ELF-1 (cell line): ENCODE results near the gene TGFA.
A peak's percentile ranks its signal among the peaks of the same experiment; 100 is the strongest.

ENCODE experiments used
- DNase-seq: peaks from one replicate; pipeline ENCODE4 v3.0.0-alpha.2; 2016; ENCODE audit warnings: low read depth, low spot score

Gene TGFA

GRCh38 chr2:70553584-70554337, at the start of gene TGFA:
Gene TGFA (minus strand): TSS chr2:70553826. CDS start chr2:70553767, 59 bp downstream.
- DNase-seq: peak; percentile 85

- DNase-seq: no peak
These were observed 49.4 kb upstream of the TGFA start for GRCh38 chr2:70603066-70603465.

- no peak for DNase-seq
These were observed 44.6 kb upstream of the TGFA start for GRCh38 chr2:70598197-70598596.

GRCh38 chr2:70596739-70597138, 43.1 kb upstream of the TGFA start:
- DNase-seq: no peak

GRCh38 chr2:70596293-70596692, 42.7 kb upstream of the TGFA start:
- no peak for DNase-seq

- no peak for DNase-seq
These were observed 29.5 kb upstream of the TGFA start for GRCh38 chr2:70583091-70583490.

GRCh38 chr2:70580352-70580751, 26.7 kb upstream of the TGFA start:
- no peak for DNase-seq

- DNase-seq: no peak
These were observed 21.0 kb upstream of the TGFA start for GRCh38 chr2:70574618-70575017.

GRCh38 chr2:70574109-70574508, 20.5 kb upstream of the TGFA start:
- no peak for DNase-seq

GRCh38 chr2:70570041-70570661, 16.5 kb upstream of the TGFA start:
- DNase-seq: peak; percentile 58

- DNase-seq: no peak
These were observed 15.9 kb upstream of the TGFA start for GRCh38 chr2:70569559-70569958.

- DNase-seq: no peak
These were observed 13.3 kb upstream of the TGFA start for GRCh38 chr2:70566906-70567305.

GRCh38 chr2:70566464-70566863, 12.8 kb upstream of the TGFA start:
- no peak for DNase-seq

GRCh38 chr2:70565039-70565731, 11.6 kb upstream of the TGFA start:
- DNase-seq: no peak

- DNase-seq: no peak
These were observed 8.3 kb upstream of the TGFA start for GRCh38 chr2:70561893-70562292.

GRCh38 chr2:70560442-70560841, 6.8 kb upstream of the TGFA start:
- no peak for DNase-seq

GRCh38 chr2:70560040-70560439, 6.4 kb upstream of the TGFA start:
- no peak for DNase-seq

GRCh38 chr2:70558195-70558808, 4.7 kb upstream of the TGFA start:
- DNase-seq: no peak

GRCh38 chr2:70557171-70557838, 3.7 kb upstream of the TGFA start:
- no peak for DNase-seq

- no peak for DNase-seq
These were observed 3.0 kb upstream of the TGFA start for GRCh38 chr2:70556608-70557007.

- DNase-seq: no peak
These were observed 789 bp upstream of the TGFA start for GRCh38 chr2:70554338-70554892.

- peak; percentile 52 for DNase-seq
These were observed 367 bp downstream of the TGFA start for GRCh38 chr2:70553334-70553583.
